Vagina (tissue), 2 donors: ENCODE measurements around the gene SAMD4A.

Experiments used
- POLR2A ChIP-seq, 2 donors: fragments of 450-650 bp; IDR thresholded peaks; one replicate each; pipeline ENCODE4 v1.6.1; 2017; ENCODE audit warnings: antibody characterized with exemption in 2 of 2, mild to moderate bottlenecking in 2 of 2, moderate library complexity in 2 of 2
- TF ChIP-seq, protein P1 (sequence below), 3 experiments: fragments of 450-650 bp in 2 of 3; fragments of 200-600 bp in 1 of 3; sonication (generic) in 1 of 3; IDR thresholded peaks; one replicate each; pipeline ENCODE4 v1.5.1; 2017 to 2019; ENCODE audit warnings: antibody characterized with exemption in 3 of 3, mild to moderate bottlenecking in 2 of 3, moderate library complexity in 2 of 3

DNA sequence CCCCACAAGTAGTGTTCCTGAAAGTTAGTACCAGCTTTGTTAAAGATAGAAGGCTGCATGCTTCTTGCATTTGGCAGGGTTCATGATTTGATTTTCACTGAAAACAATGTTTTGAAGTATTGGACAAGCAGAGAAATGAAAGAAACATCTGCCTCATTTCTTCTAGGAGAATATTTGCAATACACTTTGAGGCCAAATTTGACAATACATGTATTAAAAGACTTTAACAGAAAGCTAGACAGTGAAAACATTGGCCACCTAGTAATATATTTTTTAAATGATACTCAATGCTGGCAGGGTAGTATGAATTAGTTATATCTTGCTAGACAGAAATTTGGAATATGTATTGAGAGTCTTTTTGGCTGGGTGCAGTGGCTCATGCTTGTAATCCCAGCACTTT, 267.2 kb downstream of the SAMD4A start:
- TF ChIP-seq, protein P1, sequence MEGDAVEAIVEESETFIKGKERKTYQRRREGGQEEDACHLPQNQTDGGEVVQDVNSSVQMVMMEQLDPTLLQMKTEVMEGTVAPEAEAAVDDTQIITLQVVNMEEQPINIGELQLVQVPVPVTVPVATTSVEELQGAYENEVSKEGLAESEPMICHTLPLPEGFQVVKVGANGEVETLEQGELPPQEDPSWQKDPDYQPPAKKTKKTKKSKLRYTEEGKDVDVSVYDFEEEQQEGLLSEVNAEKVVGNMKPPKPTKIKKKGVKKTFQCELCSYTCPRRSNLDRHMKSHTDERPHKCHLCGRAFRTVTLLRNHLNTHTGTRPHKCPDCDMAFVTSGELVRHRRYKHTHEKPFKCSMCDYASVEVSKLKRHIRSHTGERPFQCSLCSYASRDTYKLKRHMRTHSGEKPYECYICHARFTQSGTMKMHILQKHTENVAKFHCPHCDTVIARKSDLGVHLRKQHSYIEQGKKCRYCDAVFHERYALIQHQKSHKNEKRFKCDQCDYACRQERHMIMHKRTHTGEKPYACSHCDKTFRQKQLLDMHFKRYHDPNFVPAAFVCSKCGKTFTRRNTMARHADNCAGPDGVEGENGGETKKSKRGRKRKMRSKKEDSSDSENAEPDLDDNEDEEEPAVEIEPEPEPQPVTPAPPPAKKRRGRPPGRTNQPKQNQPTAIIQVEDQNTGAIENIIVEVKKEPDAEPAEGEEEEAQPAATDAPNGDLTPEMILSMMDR (IDR thresholded peaks at IDR 0.05): no peak
- no peak for TF ChIP-seq POLR2A (IDR thresholded peaks at IDR 0.05)
